Measurements from ENCODE around the gene PYY.

PYY gene

DNA sequence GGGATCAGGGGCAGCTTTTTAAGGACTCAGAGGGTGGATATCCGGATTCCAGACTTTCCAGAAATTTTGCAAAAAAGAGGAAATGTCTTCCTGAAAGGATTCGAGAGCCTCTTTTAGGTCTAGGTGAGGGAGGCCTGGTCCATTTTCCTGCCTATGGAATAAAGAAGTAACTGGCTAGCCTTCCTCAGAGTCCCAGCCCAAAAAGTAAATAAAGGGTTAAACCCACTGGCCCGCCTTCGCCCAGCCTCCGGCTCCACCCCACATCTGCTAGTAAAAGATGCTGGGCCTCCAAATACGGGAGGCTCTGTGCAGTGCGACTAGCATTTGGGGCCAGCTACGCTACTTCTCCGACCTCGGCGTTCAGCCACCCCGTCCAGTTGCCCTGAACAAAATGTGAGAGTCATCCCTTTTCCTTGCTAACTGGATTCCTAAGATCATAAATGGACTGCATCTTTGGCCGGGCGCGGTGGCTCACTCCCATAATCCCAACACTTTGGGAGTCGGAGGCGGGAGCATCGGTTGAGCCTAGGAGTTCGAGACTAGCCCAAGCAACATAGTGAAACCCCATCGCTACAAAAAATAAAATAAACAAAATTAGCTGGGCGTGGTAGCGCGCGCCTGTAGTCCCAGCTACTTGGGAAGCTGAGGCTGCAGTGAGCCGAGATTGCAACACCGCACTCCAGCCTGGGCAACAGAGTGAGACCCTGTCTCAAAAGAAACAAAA, 45.6 kb downstream of the PYY start:
- H3K4me1 Mint-ChIP-seq: peaks cover 11% of the 10 kb centered on the region
- H3K9me3 Mint-ChIP-seq: no peaks in the 10 kb centered on the region
- H3K4me3 Mint-ChIP-seq: no peak overlapping the region
- H3K27ac Mint-ChIP-seq: no peak overlapping the region
- no peaks in the 10 kb centered on the region for H3K36me3 Mint-ChIP-seq
- DNase-seq (ENCODE audit: low spot score in 2 of 2): no peak
- peaks cover 17% of the 10 kb centered on the region for H3K27me3 Mint-ChIP-seq
- ATAC-seq (ENCODE audit: low read depth): peak; percentile 48

GRCh38 chr17:43907425-43907981, 46.2 kb downstream of the PYY start, which contains the start of gene MPP2:
TSS of gene MPP2 (minus strand) at chr17:43907536. CDS start at chr17:43904460, 3,076 bp downstream.
- peaks cover 11% of the 10 kb centered on the region for H3K4me1 Mint-ChIP-seq
- DNase-seq (ENCODE audit: low spot score in 2 of 2) (peak; percentile 30 to 57), ATAC-seq (ENCODE audit: low read depth) (peak; percentile 66)
- H3K4me3 Mint-ChIP-seq: peak within 1 kb of the TSS; percentile 78
- no peak within 1 kb of the TSS for H3K27ac Mint-ChIP-seq
- H3K36me3 Mint-ChIP-seq: no peaks in the 10 kb centered on the region
- H3K27me3 Mint-ChIP-seq: peaks cover 17% of the 10 kb centered on the region
- no peaks in the 10 kb centered on the region for H3K9me3 Mint-ChIP-seq

DNA sequence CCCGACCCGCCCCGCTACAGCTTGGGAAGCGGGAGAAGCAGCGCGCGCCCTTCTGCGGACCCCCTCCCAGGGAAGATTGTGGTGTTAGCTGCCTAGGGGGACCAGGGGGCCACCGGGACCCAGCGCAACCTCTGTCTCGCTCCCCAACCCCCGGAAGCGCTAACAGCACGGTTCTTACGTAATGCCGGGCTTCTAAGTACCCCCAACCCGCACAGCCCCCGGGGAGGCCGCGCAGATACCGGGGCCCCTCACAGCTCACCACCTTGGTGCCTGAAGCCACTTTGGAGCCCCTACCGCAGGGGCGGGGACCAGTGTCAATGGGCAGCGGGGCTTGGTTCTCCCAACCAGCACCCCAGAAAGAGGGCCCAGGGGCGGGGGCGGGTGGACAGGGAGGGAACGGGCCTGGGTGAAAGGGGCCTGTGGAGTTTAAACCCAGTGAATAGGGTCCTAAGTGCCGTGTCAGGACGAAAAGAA, 46.8 kb downstream of the PYY start:
- Mint-ChIP-seq H3K9me3 (no peaks in the 10 kb centered on the region), H3K36me3 (no peaks in the 10 kb centered on the region), H3K27me3 (peaks cover 17% of the 10 kb centered on the region), H3K4me3 (peak overlapping the region; percentile 78), H3K27ac (no peak overlapping the region), H3K4me1 (peaks cover 11% of the 10 kb centered on the region)
- ATAC-seq (ENCODE audit: low read depth) (peak; percentile 27), DNase-seq (ENCODE audit: low spot score in 2 of 2) (no peak)

- Mint-ChIP-seq H3K36me3 (no peaks in the 10 kb centered on the region), H3K4me3 (peak overlapping the region; percentile 78), H3K27ac (no peak overlapping the region), H3K4me1 (peaks cover 11% of the 10 kb centered on the region), H3K27me3 (peaks cover 20% of the 10 kb centered on the region), H3K9me3 (no peaks in the 10 kb centered on the region)
- DNase-seq (ENCODE audit: low spot score in 2 of 2) (no peak), ATAC-seq (ENCODE audit: low read depth) (no peak)
Measured at GRCh38 chr17:43905985-43906852, 47.5 kb downstream of the PYY start.

GRCh38 chr17:43905400-43905984, 48.2 kb downstream of the PYY start:
- H3K36me3 Mint-ChIP-seq: no peaks in the 10 kb centered on the region
- no peaks in the 10 kb centered on the region for H3K9me3 Mint-ChIP-seq
- H3K4me1 Mint-ChIP-seq: peaks cover 17% of the 10 kb centered on the region
- no peak for ATAC-seq (ENCODE audit: low read depth)
- H3K4me3 Mint-ChIP-seq: no peak overlapping the region
- DNase-seq (ENCODE audit: low spot score in 2 of 2): no peak
- H3K27ac Mint-ChIP-seq: no peak overlapping the region
- peaks cover 26% of the 10 kb centered on the region for H3K27me3 Mint-ChIP-seq
